Stromal cell of bone marrow (primary cell): ENCODE measurements around the gene DGCR2.

Experiments
- DNase-seq: peaks from one replicate; pipeline ENCODE4 v3.0.0-alpha.2; 2012; ENCODE audit warnings: low read depth

The DGCR2 gene

GRCh38 chr22:19127329-19128008, 5.3 kb upstream of the DGCR2 start:
- no peak for DNase-seq

- DNase-seq = no peak
Measured at GRCh38 chr22:19126309-19127273, 4.4 kb upstream of the DGCR2 start.

GRCh38 chr22:19125474-19126308, 3.5 kb upstream of the DGCR2 start:
- no peak for DNase-seq

- no peak for DNase-seq
Measured at GRCh38 chr22:19125011-19125410, 2.8 kb upstream of the DGCR2 start.

GRCh38 chr22:19124377-19124776, 2.2 kb upstream of the DGCR2 start:
- DNase-seq = no peak

GRCh38 chr22:19123936-19124335, 1.7 kb upstream of the DGCR2 start:
- no peak for DNase-seq

- no peak for DNase-seq
Measured at GRCh38 chr22:19122752-19123492, 710 bp upstream of the DGCR2 start.

GRCh38 chr22:19121631-19122142, 525 bp downstream of the DGCR2 start:
- no peak for DNase-seq

GRCh38 chr22:19120829-19121630, 1.2 kb downstream of the DGCR2 start:
- DNase-seq = no peak

GRCh38 chr22:19119949-19120348, 2.3 kb downstream of the DGCR2 start:
- DNase-seq = no peak

- DNase-seq = no peak
Measured at GRCh38 chr22:19118329-19118880, 3.8 kb downstream of the DGCR2 start.

GRCh38 chr22:19117111-19117512, 5.1 kb downstream of the DGCR2 start:
- no peak for DNase-seq

GRCh38 chr22:19115628-19116027, 6.6 kb downstream of the DGCR2 start:
- no peak for DNase-seq

- no peak for DNase-seq
Measured at GRCh38 chr22:19114984-19115552, 7.1 kb downstream of the DGCR2 start.

- no peak for DNase-seq
Measured at GRCh38 chr22:19113429-19113828, 8.8 kb downstream of the DGCR2 start.

- no peak for DNase-seq
Measured at GRCh38 chr22:19111584-19111983, 10.6 kb downstream of the DGCR2 start.

- no peak for DNase-seq
Measured at GRCh38 chr22:19111140-19111539, 11.1 kb downstream of the DGCR2 start.

- DNase-seq = no peak
Measured at GRCh38 chr22:19110646-19111045, 11.6 kb downstream of the DGCR2 start.

GRCh38 chr22:19110064-19110458, 12.2 kb downstream of the DGCR2 start:
- no peak for DNase-seq
